T47D (cell line): ENCODE data around the gene BCL7A.

Experiments used
- DNase-seq, 2 experiments: peaks; one replicate each; pipeline versions ENCODE4 v3.0.0 to v3.0.0-alpha.2; 2011 to 2012; ENCODE audit warnings: low read depth in 1 of 2, low spot score in 1 of 2
- JUND ChIP-seq: IDR thresholded peaks from 2 replicates; pipeline ENCODE4 v1.6.1; 2012; ENCODE audit warnings: low read depth
- in situ Hi-C: cut with HindIII; loops from 2 replicates; pipeline ENCODE4 v1.10.0; 2016; ENCODE audit warnings: low sequenced_read_pairs, low pct_unique_long_range_greater_than_20kb

Gene BCL7A

GRCh38 chr12:121989276-121990113 lies 32.2 kb upstream of the BCL7A start:
- in situ Hi-C loops: no loop called here
- no peak for DNase-seq

GRCh38 chr12:121990114-121990647 lies 31.5 kb upstream of the BCL7A start:
- TF ChIP-seq JUND: no peak
- in situ Hi-C loops: no loop called here
- no peak for DNase-seq

More at GRCh38 chr12:121989276-121990113, 32.2 kb upstream of the BCL7A start:
- no peak for TF ChIP-seq JUND

- in situ Hi-C loops: no loop called here
- peak in 1 of 2 experiments; percentile 23 for DNase-seq
These were observed 30.7 kb upstream of the BCL7A start for GRCh38 chr12:121990692-121991603.

GRCh38 chr12:121992059-121992879 lies 29.4 kb upstream of the BCL7A start:
- TF ChIP-seq JUND: no peak
- DNase-seq: no peak
- in situ Hi-C loops: no loop called here

More at GRCh38 chr12:121990692-121991603, 30.7 kb upstream of the BCL7A start:
- no peak for TF ChIP-seq JUND

GRCh38 chr12:121996050-121996944 lies 25.4 kb upstream of the BCL7A start:
- no peak for TF ChIP-seq JUND
- peak; percentile 22 to 82 for DNase-seq
- in situ Hi-C loops: no loop called here

- in situ Hi-C loops: no loop called here
- DNase-seq: no peak
- TF ChIP-seq JUND: no peak
These were observed 24.6 kb upstream of the BCL7A start for GRCh38 chr12:121996945-121997612.

- no peak for TF ChIP-seq JUND
- in situ Hi-C loops: no loop called here
- no peak for DNase-seq
These were observed 20.0 kb upstream of the BCL7A start for GRCh38 chr12:122001466-122002209.

GRCh38 chr12:122003651-122004611 lies 17.8 kb upstream of the BCL7A start:
- no peak for TF ChIP-seq JUND

GRCh38 chr12:122004633-122005071 lies 17.0 kb upstream of the BCL7A start:
- TF ChIP-seq JUND: no peak
- in situ Hi-C loops: no loop called here
- no peak for DNase-seq

More at GRCh38 chr12:122003651-122004611, 17.8 kb upstream of the BCL7A start:
- no peak for DNase-seq
- in situ Hi-C loops: no loop called here
